ENCODE results near the gene C3orf49.

C3orf49 gene, protein sequence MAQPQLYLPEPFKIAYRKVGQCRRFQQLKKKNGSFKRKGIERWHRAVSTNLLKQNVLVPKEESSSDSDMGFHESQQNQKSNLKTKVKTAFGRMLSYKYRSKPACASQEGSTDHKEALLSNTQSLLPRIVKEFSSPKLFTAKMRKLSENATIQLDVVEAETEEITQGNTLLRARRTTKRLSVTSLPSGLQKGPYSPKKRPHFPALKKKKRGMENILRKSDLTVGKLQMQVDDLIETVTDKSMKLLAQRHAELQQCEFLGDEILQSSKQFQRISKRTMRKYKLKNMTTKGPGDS

DNA sequence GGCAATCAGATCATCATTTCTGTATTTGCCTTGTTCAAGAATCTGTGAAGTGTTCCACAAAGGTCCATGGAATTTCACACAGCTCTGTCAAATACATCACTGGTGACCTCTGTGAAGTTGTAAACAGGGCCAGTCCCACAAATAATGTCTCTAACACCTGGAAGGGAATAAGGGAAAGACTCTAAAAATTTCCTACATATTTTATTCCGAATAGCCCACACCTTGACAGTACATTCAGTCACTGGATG is at the start of gene C3orf49:
C3orf49 (plus strand) TSS at position 149 of the 248 bp plus-strand sequence. CDS start 173 bp downstream, outside the sequence.
- no peak for DNase-seq (ENCODE audit: low read depth)

DNA sequence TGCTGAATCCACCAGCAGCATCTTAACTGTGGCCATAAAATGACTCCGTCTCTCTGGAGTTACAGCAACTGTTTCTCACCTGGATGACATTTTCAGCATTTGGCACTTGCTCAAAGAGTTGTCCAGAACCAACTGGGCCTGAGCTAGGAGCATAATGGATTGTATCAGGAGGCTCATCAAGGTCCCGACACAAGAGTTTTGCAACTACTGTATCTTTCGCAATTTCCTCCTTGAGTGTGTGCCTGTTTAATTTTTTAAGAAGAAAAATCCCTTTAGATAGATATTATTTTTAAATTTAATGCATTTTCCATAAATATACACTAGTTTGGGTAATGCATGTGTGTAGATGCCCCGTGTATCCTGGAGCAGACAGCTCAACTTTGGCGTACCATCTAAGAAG is 44.3 kb upstream of the C3orf49 start:
- DNase-seq (ENCODE audit: low read depth), result no peak

DNA sequence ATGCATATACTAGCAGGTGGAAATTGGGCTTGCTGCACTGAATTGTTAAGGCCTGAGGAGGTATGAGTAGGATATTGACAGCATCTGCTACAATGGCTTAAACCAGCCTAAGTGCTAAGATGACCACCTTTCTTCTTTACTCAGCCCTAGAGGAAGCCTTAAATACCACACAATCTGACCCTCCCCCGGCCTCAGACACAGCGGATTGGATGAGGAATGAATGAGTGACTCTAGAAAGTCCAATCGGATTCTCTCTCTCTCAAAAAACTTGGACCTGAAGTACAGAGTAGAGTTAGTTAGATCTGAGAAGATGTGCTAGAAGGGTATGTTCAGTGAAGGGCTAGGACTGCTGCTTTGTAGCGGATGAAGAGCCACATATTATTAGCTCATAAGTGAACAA is 39.9 kb upstream of the C3orf49 start:
- DNase-seq (ENCODE audit: low read depth), result no peak

DNA sequence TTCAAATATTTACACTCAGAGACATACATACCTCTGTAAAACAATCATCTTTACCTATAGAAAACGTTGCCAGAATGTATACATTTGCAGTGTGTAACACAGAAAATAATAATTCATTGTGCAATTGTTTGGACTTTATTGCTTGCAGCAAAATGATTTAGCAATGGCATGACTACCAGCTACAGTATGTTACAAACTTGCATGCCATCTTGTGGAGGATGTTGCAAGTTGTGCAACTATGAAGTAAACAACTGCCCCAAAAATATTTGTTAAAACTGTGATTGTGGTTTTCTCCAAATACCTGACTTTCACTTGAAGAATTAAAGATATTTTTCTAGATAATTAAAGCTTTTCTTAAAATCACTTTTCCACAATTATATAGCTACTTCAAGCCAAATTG is 27.1 kb upstream of the C3orf49 start:
- peak; percentile 25 for DNase-seq (ENCODE audit: low read depth)

DNA sequence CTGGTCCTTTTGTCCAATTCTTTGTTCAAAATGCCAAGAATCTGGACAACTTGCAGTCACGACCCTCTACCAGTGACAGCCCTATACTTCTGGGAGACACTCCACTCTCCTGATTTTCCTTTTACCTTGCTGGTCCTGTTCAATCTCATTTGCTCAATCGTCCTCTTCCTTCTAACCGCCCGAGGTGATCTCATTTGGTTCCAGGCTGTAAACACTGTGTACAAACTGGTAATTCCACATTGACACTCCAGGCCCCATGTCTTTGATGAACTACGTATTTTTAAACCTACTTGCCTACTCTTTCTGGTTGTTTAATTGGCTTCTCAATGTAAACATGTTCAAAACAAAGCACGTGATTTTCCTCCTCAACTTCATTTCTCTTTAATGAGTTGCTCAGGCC is 23.7 kb upstream of the C3orf49 start:
- DNase-seq (ENCODE audit: low read depth), result no peak

DNA sequence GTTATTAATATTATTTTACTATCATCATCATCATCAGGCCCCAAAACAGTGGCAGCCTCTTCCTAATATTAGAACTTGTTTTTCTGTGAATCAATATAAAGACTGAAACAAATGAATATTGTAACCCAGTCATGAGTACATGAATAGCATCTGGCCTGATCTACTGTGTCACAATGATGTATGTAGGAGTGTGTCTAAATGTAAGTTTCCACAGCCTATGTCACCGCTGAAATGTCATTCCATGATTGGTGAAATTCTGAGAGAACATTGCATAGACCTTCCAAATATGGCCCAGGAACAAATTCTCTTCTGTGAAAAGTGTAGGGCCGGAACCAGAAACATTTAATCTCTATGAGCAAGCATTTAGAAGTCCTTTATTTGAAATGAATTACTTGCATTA is 20.6 kb upstream of the C3orf49 start:
- DNase-seq (ENCODE audit: low read depth), result no peak

DNA sequence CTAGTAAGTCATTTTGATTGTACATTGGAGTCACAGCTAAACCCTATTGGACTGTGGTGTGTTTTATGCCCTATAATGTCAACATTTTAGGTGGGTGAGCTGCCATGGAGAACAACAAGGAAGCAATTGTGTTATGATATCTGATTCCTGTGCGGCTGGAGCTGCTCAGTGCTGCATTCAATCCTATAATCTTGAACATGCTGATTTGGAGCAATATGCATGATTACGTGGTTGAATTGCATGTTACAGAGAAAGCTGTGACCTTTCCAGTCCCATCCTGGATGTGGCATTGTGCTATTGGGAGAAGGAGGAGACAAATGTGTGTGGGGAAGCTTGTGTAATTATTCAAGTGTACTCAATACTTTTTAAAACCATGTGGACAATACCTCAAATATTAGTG is 20.1 kb upstream of the C3orf49 start:
- DNase-seq (ENCODE audit: low read depth), result no peak

DNA sequence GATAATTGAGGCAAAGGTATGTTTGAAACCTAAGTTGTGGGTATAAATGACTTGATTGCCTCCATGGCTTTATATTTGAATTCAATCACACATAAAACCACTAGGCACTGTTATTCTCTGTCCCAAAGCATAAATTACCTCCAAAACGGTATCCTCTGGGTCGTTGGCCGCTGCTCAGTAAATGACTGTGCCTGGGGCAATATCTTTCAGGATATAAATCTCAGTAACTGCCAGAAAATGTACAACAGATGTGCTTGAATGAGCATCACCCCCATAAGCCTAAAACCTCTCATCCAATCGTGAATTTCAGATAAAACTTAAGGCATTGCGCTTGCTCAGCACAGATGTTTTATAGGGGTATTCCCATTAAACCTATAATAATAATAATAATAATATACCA is 19.0 kb upstream of the C3orf49 start:
- DNase-seq (ENCODE audit: low read depth), result no peak

DNA sequence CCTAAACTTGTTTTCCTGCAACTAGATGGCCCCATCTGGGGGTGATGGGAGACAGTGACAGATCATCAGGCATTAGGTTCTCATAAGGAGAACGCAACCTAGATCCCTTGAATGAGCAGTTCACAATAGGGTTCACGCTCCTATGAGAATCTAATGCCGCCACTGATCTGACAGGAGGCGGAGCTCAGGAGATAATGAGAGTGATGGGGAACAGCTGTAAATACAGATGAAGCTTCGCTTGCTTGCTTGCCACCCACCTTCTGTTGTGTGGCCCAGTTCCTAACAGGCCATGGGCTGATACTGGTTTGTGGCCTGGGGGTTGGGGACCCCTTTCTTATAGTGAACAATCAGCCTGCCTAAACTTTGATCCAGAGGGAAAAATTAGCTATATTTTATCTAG is 15.2 kb upstream of the C3orf49 start:
- no peak for DNase-seq (ENCODE audit: low read depth)

DNA sequence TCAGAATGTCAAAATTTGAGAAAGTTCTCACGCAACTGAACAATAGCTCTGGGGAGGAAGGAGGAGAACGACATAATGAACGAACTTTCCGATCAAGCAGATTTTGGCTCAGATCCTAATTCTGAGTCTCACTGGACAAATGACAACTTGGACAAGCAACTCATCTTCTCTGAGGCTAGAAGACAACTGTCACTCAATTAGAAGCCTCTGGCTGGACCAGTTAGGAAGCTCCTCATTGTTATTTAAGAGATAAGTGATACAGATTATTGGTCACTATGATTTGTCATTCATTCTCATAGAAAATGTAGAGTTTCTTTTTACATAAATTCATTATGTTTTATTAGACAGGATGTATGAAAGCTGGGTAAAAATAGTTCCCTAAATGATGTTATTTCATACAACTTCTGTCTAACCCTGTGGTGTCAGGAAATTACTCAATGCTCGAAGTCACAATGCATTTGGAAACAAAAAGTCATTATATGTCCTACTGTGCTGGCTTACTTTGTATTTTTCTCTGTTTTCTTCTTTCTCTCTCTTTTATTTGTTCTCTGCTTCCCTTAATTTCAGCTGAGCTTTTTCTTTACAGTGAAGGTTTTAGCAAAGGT is 11.0 kb upstream of the C3orf49 start:
- DNase-seq (ENCODE audit: low read depth), result no peak

DNA sequence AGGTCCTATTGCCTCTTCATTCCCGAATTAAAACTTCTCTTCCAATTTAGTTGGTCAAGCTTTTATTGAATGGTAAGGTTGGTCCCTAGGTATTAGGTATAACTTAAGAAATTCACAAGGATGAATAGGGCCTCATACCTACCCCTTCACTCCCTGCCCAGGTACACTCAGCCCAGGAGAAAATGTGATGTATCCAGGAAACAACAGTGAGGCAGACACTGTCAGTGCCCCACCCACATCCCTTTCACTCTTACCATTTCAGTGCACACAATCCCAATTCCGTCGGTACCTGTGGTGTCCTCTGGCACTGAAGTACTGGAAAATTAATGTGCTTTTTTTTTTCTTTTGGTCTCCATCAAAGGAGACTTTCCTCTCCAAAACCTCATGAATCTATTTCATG is 10.5 kb upstream of the C3orf49 start:
- DNase-seq (ENCODE audit: low read depth), result no peak

DNA sequence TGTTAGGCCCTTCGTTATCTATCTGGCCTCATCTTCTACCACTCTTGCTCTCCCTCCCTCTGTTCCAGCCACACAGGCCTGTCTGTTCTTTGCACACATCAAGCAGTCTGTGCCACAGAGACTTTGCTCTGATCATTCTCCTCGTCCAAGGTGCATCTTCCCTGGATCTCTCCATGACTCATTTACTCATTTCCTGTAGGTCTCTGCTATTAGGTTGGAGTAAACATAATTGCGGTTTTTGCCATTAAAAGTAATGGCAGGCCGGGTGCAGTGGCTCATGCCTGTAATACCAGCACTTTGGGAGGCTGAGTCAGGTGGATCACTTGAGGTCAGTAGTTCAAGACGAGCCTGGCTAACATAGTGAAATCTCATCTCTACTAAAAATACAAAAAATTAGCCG is 9.5 kb upstream of the C3orf49 start:
- no peak for DNase-seq (ENCODE audit: low read depth)

DNA sequence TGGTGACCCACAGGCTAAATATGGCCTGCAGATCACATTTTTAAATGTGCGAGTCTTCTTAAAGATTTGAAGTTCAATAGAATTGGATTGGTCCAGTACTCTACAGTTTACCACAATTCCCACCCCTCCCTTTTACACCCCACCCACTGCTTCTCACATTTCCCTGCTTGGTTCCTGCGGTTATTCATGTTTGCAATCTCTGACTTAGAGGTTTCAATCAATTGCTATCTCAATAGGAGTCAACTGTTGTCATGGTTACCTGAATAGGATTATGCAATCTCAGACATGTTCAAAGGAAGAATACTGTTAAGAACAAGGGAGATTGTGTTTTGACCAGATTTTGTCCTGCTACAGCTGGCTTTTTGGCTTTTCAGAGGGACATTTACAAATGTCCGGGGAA is 4.9 kb upstream of the C3orf49 start:
- DNase-seq (ENCODE audit: low read depth), result no peak

DNA sequence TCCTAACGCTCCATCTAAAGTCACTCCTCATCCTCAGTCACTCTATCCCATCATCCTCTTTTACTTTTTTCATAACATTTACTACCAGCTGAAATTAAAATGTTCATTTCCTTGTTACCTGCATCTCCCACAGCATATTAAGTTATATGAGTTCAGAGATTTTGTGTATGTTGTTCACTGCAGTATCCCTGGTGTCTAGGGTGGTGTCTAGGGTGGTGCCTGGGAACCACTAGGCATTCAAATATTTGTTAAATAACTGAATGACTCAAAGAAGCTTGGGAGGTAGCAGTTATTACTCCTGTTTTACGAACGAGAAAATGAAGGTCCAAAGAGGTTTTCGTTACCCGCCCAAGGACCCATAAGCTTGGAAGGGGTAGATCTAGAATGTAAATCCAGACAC is 1.9 kb upstream of the C3orf49 start:
- no peak for DNase-seq (ENCODE audit: low read depth)

DNA sequence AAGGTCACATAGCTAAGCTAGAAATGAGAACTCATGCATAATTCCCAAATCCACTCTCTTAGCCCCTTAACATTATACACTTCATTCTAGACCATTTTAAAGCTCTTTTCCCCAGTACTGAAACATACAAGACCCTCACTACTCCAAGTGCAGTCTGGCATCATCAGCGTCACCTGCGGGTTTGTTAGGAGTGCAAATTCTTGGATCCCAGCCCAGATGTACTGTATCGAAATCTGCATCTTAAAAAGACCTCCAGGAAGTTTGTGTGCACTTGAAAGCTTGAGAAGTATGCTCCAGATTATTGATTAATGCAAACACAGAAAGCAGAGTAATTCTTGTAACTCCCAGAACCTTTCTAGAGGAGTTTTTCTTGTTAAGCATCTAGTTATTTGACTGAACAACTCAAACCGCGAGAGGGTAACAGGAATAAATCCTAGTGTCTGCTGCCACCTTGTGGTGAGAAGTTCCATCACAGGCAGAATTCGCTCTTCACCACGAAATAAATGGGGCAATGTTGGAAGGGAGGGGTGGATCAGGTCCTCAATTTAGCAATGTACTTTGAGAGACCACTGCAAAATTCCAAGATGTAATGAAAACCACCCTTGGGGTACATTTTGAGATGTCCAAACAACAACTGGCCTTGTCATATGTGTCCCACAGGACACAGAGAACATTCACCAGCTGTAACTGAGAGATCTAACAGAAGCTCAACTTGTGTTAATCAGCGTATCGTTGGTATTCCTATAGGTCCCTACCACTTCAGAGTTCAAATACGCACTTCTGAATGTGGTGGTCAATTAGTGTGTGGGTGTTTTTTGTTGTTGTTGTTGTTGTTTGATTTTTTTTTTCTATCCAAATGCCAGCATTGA is 583 bp upstream of the C3orf49 start:
- peak; percentile 36 for DNase-seq (ENCODE audit: low read depth)

DNA sequence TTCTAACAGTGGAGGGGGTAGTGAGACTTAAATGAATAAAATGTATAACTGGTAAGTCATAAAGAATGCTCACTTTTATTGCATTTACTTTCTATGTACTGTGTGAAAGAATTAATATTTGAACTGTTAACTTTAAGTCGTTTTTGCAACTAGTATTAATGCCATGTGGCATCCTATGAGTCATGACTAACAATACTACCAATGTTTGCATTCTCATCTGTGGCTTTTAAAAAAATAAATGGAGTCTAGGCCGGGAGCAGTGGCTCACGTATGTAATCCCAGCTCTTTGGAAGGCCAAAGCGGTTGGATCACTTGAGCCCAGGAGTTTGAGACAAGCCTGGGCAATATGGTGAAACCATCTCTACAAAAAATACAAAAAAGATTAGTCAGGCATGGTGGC is 5.2 kb downstream of the C3orf49 start:
- DNase-seq (ENCODE audit: low read depth), result peak; percentile 69

DNA sequence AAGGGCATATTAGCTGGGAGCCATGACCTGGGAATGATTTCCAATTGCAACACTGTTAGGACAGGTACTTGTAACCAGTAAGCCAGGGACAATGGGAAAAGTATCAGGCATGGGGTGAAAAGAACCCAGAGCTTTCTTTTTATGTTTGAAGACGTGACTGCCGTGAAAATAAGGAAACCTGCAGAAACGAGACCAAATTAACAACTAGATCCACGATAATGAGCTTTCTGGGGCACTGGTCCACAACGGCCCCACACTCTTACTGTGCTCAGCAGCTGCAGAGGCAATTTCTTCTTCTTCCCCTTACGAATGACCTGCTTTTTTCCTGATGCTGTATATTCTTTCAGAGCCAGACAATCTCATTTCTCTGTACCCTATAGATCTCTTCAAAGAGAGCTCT is 11.4 kb downstream of the C3orf49 start:
- no peak for DNase-seq (ENCODE audit: low read depth)

DNA sequence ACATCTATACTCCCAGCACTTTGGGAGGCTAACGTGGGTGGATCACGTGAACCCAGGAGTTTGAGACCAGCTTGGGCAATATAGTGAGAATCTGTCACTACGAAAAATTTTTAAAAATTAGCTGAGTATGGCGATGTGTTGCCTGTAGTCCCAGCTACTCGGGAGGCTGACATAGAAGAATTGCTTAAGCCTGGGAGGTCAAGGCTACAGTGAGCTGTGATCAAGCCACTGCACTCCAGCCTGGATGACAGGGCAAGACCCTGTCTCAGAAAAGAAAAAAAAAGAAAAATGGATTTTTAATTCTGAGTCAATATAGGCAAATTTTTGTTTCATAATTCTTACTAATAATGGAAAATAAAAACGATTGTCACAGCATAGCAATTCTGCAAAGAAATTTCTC is 13.3 kb downstream of the C3orf49 start:
- DNase-seq (ENCODE audit: low read depth), result no peak

DNA sequence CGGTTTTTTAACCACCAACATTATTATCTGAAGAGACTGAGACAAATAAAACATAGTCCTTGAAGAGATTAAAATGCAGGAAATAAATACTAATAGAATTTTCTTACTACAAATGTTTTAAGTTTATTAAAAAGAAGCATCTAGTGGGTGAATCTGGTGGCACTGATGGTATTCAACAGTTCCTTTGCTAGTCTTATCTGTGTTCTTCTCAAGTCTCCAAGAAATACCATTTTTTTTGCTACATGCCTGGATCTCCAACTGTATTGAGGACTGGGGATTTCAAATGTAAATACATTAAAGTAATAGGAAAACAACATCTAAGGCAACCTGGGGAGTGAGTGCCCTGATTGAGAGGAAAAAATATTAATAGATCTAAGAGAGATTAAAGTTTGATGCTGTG is 22.6 kb downstream of the C3orf49 start:
- no peak for DNase-seq (ENCODE audit: low read depth)

DNA sequence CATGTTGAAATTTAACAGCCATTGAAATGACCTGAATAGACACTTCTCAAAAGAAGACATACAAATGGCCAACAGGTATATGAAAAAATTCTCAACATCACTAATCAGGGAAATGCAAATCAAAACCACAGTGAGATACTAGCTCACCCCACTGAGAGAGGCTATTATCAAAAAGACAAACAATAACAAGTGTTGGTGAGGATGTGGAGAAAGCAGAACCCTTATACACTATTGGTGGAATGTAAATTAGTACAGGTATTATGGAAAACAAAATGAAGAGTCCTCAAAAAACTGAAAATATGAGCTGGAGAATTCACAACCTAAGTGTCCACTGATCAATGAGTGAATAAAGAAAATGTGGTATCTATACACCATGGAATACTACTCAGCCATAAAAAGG is 23.0 kb downstream of the C3orf49 start:
- no peak for DNase-seq (ENCODE audit: low read depth)

DNA sequence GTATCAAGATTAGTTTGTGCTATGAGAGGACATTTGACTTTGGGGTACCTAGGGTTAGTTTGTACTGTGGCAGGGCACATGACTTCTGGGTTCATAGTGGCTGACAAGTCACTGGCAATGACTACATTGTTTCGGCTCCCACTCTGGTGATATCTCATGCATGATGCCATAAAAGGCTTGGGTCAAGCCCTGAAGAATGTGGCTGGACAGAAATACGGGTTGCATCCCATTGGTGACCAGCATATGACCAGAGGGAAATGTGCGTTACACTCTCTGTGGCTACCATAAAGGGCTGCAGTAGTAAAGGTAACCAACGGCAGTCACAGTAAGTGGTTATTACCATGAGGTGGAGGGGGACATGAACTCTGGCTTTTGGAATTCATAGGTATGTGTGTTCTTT is 26.1 kb downstream of the C3orf49 start:
- no peak for DNase-seq (ENCODE audit: low read depth)

DNA sequence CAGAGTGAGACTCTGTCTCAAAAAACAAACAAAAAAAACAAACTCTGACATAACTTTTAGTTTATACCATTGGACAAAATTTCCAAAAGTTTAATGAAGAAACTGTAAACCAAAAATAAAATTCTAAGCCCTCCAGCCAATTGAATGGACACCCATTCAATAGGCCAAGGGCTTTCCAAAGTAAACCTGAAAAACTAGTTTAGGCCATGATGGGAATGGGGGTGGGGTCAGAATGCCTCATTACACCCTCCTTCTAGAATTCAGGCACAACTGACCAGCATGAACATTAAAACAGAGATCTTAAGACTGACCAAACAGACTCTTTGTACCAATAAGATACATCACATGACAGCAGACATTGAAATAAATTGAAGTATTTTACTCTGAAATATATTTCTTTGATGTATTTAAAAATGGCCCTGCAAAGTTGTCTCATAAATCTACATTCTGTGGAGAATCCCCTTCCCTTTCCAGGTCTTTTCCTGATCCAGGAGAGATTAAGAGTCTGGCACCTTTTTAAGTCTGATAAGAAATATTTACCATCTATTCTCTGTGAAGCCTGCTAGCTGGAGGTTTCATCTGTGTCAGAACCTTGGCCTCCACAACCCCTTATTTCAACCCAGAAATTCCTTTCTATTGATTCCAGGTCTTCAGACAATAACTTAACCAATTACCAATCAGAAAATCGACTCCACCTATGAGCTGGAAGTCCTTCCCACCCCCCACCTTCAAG is 28.8 kb downstream of the C3orf49 start:
- no peak for DNase-seq (ENCODE audit: low read depth)

DNA sequence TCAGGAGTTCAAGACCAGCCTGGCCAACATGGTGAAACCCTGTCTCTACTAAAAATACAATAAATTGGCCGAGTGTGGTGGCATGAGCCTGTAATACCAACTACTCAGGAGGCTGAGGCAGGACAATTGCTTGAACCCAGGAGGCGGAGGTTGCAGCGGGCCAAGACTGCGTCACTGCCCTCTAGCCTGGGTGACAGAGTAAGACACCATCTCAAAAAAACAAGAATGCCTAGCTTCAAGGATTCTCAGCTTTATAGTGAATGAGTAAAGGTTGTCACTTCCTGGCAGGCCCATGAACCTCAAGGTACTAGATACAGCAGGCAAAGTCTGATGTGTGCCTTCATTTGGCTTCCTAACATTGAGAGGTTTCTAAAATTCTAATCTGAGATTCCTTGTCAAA is 30.1 kb downstream of the C3orf49 start:
- no peak for DNase-seq (ENCODE audit: low read depth)

Data from HS-5 (cell line).